Measurements from ENCODE around the gene EXD2. TPM values are rescaled to one million over a fixed set of nuclear protein-coding genes. Genes with fewer than 3 reads are reported as not detected.

The EXD2 gene, protein sequence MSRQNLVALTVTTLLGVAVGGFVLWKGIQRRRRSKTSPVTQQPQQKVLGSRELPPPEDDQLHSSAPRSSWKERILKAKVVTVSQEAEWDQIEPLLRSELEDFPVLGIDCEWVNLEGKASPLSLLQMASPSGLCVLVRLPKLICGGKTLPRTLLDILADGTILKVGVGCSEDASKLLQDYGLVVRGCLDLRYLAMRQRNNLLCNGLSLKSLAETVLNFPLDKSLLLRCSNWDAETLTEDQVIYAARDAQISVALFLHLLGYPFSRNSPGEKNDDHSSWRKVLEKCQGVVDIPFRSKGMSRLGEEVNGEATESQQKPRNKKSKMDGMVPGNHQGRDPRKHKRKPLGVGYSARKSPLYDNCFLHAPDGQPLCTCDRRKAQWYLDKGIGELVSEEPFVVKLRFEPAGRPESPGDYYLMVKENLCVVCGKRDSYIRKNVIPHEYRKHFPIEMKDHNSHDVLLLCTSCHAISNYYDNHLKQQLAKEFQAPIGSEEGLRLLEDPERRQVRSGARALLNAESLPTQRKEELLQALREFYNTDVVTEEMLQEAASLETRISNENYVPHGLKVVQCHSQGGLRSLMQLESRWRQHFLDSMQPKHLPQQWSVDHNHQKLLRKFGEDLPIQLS
- 1 to 10 TPM; 5.4 to 5.7 TPM for total RNA-seq

DNA sequence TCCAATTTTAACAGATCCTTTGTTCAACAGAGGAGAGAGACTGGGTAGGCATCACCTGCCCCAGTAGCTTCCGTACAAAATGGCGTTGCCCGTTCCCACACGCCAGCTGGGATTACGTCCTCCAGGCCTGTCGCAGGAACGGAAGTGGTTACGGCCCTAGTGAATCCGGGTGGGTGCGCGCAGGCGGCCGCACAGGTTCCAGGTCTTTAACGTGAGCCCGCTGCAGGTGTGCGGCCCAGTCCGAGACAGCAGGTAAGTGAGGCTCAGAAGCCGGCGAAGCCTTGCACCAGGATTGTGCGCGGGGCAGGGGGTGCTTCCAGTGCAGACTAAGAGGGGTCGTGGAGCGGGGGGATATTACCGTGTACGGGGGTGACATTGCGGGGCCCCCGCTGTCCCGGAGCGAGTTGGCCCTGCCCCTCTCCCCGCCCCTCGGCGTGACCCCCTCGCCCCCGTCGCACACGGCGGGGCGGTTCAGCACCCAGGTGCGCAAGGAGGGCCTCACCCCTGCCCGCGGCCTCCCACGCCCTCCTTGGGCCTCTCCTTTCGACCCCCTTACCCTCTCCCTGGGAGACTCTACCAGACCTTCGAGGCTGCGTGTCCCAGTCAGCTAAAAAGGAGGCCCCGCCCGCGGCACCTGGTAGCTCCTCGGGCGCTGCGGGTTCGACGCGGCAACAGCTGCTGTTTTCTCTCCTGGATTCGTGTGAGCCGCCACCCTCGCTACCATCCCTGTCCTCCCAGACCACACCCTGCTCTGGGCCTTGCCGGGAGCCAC, at the start of gene EXD2:
Gene EXD2 (plus strand): TSS at position 159 of the 772 bp plus-strand sequence. CDS start 17,973 bp downstream, outside the sequence.

DNA sequence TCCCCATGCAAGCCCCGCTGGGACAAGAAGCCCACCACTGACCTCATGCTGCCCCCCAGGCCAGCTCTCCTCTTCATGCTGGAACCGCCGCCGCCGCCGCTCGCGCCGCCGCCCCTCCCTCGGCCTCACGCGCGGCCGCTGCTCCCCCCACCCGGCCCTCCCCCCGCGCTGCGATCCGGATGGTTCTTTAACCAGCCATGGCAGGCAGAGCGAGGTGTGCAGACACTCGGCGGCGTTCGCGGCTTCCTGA, 38.5 kb upstream of the EXD2 start, which contains the start of gene DCAF5:
Gene DCAF5 (minus strand): TSS at position 218 of the 250 bp plus-strand sequence. CDS start 141 bp downstream, at position 77.

DNA sequence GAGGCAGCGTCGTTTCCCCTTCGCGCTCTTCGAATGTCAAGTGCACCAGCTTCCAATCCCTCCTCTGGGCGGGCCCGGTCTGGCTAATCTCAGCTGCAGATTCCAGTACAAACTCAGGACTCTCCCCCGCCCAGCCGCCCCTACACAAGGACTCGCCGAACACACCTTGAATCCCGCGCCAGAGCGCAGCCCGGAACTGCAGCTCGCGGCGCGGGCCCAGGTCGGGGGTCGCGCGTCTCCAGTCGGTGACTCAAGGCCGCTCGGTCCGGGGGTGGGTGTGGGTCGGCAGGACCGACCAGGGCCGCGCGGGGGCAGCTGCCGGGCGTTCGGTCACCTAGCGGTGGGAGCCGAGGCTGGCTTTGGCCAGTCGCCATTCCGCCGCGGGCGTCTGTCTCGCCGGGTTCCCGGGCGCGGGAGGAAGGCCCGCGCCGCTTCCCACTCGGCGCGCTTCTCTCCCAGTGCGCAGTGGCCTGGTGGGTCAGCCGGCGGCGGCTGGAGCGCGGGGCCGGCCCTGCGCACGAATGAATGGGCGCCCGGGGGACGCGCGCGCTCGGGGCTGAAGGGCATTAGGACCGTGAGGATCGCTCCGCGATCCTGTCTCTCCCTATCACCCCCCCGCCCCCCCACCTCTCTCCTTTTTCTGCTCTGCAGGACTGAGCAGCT, 68.4 kb downstream of the EXD2 start, which contains the start of gene GALNT16:
Gene GALNT16 (plus strand): TSS at position 632 of the 663 bp plus-strand sequence. CDS start 133 bp downstream, outside the sequence.

Other genes starting within 250 kb of the EXD2 start
- 10 to 100 TPM; 62.8 TPM for gene ACTN1, start 212.2 kb upstream of the EXD2 start, total RNA-seq
- gene DCAF5, start 38.4 kb upstream of the EXD2 start, total RNA-seq = 10 to 100 TPM; 47.1 to 48.3 TPM
- gene GALNT16, start 68.7 kb downstream of the EXD2 start, total RNA-seq = not detected
- gene ERH, start 206.8 kb downstream of the EXD2 start, total RNA-seq = 100 to 1,000 TPM; 219 to 229 TPM
- 10 to 100 TPM; 40.1 to 40.8 TPM for gene SLC39A9, start 207.2 kb downstream of the EXD2 start, total RNA-seq